GM19035 (cell line): ENCODE measurements around the gene DENND1B.
"Not testable (repeated sequence)": the region's sequence is repeated elsewhere in the genome, so short reads cannot be mapped to it uniquely, and the experiment has no call there.

Experiments
- ATAC-seq: cut with Tn5 transposase; IDR thresholded peaks from one replicate; pipeline ENCODE4 v1.9.1; 2021; ENCODE audit not compliant: unreplicated experiment

The DENND1B gene

DNA sequence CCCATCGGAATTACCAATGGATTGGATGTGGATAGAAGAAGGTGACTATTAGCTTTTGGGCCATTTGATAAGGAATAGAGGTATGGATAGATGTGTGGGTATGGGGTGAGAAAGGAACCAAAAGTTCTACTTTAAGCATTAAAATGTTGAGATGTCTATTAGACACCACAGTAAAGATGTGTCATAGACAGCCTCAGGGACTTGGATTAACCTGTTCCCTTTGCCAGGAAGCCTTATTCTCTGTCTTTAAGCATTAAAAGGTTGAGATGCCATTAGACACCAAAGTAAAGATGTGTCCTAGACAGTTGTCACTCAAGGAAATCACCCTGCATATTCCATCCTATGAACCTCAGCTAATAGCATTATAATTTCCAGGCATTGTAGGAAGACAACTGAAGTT lies 11.0 kb upstream of the DENND1B start:
- no peak for ATAC-seq

DNA sequence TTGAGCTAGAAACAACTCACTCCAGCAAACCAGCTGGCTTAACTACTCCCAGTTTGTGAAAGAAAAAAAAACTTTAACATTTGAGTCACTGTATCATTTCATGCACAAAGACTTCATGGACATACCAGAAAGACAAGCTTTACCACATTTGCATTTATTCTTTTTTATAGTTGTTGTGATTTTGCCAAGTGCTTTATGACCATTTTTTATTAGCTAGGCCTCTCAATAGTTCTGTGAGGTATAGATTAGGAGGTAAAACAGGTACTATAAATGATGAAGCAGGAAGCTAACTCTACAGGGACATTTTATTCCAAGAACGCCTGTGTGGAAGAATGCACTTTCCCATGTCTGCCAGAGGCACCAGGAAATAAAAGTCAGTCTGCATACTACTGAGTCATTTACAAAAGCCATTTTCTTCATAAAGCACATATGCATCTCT lies 8.2 kb upstream of the DENND1B start:
- ATAC-seq: no peak

DNA sequence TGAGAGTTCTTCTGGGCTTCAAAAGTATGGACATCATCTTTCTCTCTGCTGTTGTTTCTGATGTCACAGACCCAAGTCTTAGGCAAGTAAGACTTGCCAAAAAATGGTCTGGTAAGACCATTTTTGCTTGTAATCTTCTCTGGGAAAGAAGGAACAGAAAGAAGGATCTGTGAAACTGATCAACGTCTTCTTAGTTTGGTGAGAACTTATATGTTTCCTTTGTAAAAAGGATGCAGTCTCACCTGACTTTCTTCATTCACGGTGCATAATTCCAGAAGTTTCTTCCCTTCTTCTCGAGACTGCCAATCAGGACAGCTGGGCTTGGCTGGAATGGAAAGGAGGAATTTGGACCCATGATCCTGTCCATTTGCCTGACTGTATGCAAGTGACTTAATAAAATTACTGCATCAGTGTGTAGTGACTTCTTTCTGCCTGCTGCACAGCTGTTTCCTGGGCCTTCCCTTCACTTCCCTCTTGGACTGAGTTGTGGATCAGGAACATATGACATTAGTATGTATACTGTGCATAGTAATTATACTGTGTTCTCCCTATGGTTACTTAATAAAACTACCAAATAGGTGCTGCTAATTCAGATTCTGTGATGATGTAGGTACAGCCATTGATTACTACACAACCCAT lies 7.6 kb upstream of the DENND1B start:
- ATAC-seq: no peak

DNA sequence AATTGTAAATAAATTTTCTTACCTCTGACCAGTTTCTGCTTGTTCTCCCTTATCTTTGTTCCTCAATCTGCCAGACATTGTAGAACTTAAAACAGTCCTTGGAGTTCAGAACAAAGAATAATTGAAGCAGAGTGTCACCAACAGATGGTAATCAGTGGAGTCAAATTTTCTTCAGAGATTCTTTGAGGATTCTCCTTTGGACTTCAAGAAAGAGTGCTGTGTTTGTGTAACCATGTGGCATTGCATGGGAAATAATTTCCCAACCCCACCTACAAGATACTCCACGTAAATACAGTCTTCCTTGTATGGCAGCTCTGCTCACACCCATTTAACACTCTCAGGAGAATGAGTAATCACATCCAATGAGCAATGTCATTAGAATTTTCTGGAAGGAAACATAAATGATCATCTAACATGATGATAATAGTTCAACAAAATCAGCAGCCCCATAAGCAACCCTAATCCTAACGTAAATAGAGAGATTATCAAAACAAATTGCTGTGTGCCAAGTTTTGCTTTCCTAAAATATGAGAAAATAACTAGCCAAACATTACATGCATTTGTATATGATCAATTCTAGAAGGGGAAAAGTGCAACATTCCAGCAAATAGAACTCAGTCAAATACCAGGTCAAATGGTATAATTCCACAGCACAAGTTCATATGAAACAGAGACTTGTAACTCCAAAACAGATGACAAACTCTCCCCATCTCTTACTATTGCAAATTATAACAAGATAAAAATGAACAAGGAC lies 6.9 kb upstream of the DENND1B start:
- ATAC-seq: no peak

DNA sequence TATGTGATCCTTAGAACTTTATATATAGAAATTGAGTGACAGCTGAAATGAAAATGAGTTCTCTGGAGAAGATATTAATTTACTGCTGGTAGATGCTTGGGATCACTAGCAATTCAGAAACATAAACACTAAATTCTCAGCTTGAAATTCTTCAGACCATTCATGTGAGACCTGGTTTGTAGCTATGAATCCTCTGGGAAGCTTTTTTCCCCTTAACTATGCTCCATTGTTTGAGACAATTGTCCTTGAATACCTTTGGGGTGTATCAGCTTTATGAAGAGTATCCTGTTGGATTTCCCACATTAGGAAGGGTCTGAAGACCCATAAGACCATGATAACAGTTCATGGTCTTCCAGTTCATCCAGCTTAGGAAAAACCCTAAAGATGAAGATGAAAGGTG lies 4.6 kb upstream of the DENND1B start:
- ATAC-seq: no peak

DNA sequence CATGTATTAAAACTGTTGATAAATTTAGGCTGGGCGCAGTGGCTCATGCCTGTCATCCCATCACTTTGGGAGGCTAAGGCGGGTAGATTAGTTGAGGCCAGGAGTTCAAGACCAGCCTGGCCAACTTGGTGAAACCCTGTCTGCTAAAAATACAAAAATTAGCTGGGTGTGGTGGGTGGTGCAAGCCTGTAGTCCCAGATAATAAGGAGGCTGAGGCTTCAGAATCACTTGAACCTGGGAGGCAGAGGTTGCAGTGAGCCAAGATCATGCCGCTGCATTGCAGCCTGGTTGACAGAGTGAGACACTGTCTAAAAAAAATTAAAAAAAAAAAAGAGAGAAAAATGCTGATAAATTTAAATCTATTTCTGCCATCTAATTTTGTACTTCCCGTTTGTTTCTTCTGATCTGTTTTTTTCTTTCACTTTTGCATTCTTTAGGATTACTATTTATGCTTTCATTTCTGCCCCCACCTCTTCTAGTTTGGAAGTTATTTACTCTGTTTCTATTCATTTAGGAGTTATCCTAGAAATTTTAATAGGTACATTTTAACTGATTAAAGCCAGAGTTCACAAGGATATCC lies 3.2 kb upstream of the DENND1B start:
- ATAC-seq: no peak

DNA sequence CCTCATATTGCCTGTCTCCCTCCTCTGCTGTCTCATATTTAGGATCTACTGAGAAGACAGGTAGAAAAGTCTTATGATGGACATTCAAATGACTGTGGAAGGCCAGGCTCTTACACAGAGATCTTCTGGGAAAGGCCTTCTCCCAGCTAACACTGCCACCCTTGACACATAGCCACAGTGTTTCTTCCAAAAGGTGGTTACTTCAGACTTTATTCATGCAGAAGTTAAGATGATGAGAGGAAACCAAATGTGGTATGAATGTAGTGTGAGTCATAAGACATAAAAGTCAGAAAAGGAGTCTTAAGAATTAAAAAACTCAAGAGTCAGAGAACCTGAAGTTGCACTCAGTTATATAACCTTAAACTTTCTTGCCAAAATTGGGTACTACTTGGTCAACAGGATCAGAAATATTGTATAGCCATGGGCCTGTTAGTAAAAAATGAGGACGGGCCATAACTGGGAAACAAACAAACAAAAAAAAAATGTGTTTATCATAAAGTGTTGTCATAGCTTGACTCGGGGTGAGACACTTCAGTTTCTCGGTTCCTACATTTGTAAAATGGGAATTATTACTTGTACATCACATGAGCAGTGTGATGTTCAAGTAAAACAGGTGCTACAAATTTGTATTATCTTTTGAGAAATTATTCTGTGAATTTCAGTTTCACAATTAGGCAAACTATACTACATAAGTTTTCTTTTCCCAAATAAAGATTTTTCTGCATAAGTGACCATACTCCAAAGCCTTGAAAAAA lies 1.2 kb upstream of the DENND1B start:
- peak; percentile 30 for ATAC-seq

DNA sequence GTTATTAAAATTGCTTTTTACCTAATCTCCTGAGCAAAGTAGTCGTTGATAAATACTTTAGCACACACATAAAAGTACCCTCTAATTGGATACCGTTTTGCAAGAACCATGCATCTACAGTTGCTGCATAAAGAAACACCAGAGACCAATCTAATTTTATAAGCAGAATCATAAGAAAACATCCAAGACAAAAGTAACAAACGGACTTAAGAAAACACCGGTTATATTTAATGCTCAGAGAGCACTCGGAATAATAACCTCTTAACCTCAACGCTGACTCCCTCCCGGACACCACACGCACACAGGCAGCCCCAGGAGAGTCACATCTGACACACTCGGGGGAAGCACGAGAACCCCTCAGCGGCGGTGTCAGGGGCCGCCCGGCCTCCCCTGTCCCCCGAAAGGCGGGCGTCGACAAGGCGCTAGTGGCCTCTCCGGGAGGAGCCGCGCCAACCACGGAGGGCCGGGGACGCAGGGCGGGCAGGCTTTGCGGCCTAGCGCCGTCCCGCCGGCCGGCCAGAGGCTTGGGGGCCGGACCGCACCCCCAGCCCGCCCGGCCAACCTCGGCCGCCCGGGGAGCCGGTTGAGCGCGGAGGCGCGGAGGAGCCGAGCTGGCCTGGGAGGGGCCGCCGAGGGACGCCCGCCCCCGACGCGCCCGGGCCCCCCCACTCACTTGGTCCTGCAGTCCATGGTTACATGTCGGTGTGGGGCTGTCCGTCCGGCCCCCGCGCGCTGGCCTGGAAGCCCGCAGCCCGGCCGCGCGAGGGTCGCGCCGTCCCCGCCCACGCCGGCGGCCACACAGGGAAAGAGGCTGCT lies 606 bp downstream of the DENND1B start:
- ATAC-seq: peak; percentile 34

DNA sequence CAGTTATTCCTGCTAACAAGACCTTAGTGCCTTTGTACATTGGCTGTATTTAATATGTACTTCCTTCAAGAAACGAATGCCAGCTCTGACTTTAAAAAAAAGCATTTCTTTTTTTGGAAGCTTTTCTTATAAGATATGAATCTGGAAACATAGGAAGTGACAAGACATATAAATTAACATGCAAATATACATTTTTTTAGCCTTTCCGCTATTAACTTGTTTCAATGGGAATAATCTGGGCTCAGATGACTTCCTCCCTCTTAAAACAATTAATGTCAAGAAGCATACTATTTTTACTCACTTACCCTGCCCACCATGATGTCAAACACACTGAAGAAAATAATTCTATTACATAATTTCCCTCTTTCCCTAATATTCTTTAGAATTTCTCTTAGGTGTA lies 1.4 kb downstream of the DENND1B start:
- ATAC-seq: no peak

DNA sequence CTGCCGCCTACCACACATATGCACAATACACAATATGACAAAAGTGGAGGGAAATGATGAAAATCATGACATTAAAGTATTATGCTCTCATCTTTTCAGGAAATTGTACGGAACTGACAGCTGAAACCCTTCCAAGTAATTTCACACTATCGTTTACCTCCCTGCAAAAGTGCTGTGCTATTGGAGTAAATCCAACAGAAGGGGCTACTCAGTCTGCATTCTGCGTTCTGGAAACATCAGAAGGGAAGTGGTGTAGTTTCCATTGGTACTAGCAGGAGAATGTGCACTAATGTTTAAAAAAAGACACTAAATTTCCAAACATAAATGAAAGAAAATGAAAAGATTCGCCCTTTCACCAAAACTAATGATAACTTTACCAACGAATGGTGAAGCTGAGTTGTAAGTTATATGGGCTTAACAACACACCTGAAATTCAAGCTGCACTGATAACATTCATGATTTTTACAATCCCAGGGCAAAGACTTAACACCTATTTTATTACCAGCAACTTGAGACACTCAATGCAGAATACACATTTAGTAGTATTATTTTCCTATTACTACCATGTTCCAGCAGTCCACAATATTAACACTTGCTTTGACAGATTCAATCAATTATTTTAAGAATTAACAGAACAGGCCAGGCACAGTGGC lies 3.2 kb downstream of the DENND1B start:
- no peak for ATAC-seq

DNA sequence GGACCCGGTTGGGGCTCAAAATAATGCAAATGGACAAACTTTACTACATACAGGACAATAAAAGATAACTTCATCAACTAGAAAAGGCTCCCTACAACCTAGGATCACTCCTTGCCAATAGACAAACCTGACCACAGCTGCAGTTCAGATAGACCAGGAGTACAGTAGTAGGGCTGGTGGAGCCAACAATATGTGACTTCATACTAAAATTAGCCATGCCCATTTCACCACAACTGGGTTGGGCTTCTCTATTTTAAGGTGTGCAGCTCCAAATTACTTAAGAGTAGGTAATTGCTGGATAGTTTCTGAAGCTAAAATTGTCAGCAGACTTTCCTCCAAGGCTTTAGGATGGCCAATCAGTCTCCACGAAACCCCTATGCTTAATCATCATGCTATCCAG lies 3.9 kb downstream of the DENND1B start:
- ATAC-seq: no peak

DNA sequence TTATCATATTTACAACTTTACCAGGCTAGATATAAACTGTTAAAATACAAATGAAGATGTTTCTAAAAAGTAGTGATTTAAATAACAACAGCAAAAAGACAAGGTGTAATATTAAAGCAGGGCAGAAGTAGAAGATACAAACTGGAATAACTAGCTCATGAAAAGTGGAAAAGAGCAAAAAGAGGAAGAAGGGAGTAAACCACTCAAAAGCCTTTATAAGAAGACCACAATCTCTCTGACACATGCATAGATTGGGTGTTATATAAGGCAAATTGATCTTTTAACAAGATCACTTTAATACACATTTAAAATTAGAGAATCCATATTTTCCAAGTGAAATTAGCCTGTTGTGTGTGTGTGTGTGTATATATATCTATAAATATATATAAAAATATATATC lies 5.0 kb downstream of the DENND1B start:
- ATAC-seq: no peak

DNA sequence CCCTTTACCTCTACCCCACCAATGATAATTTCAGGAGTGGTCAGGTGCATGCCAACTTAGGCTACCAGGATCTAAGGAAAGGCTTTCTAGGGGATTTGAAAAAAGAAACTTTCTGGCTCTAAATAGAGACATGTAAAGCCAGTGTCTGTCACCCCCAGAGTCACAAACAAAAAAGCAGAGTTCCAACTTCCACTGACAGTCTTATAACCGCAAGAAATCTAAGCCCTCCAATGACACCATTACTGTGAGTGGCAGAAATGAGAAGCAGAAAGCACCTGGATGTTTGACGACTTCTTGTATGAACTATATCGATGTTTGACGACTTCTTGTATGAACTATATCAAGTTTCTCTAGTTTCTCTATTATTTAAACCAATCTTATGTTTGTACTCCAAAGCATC lies 6.0 kb downstream of the DENND1B start:
- ATAC-seq: no peak

DNA sequence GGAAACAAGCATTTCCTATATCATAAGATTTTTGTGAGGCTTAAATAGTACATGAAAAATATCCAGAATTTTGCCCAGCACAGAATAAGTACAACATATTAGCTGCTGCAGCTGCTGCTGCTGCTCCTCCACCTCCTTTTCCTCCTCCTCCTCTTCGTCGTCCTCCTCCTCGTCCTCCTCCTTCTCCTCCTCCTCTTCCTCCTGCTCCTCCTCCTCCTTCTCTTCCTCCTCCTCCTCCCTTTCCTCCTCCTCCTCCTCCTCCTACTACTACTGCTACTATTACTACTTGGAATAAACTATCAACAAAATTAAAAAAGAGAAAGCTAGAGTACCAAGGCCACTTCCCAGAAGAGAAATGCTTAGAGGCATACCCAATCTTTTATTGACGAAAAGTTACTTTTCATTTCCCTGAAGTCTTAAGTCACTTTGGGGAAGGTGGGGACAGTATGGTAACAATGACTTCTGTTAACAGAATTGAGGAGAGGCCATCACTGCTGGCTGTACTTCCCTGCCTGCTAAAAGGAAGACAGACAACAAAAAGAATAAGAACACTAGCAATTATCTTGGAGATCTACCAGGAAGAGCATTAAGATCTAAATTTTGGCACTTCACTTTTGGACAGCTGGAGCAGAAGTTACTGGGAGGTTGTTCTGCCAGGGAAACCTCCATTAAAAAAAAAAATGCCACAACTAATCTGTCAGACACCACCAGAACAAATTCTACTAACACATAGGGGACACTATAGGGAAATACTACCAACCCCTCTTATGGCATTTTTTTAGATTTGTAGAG lies 7.1 kb downstream of the DENND1B start:
- no peak for ATAC-seq

DNA sequence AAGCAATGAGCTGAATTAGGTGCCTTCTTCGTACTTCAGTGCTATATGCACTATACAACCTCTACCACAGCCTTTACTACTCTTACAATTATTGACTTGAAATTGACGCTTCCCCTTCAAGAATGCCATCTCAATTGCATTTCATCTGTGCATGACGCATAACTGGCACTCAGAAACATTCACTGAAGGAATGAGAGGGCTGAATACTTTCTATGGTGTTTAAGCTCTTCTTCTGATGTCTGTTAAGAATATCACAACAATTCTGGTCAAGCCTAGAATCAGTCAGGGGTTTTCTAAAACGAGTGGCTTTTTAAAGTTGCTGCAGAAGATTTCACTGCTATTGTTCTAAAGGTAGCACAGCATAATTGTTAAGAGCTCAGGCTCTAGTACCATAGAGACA lies 11.5 kb downstream of the DENND1B start:
- no peak for ATAC-seq

DNA sequence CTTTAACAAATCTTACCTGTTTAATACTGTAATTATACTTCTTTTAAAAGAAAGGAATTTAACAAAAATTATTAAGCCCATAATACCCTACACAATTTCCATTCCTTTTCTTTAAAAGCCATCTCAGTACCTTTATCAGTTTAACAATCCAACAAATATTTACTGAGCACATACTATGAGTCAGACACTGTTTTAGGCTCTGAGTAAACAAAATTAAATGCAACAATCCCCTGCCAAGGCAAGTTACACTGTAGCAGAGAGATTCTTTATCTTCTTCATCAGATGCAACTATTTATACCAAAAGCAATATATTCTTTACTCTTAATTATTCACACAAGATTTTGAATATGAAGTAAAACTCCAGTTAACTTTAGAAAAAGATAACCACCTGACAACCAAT lies 12.0 kb downstream of the DENND1B start:
- ATAC-seq: no peak

DNA sequence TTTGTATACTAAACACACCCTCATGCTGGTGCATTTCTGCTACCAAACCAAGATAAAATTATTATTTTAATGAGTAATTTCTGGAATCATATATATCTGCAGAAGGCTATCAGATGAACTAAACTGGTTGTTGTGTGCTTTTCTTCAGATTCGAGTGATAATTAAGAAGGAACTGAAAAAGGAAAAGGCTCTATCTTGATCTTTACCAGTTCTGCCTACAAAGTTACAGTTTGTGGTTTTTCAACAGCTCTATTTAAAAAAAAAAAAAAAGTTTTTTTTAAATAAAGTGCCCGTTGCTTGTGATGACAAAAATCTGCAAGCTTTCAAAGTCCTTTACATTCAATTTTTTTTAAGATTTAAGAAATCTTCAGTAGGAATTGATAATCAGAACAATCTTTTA lies 13.6 kb downstream of the DENND1B start:
- ATAC-seq: peak; percentile 81

DNA sequence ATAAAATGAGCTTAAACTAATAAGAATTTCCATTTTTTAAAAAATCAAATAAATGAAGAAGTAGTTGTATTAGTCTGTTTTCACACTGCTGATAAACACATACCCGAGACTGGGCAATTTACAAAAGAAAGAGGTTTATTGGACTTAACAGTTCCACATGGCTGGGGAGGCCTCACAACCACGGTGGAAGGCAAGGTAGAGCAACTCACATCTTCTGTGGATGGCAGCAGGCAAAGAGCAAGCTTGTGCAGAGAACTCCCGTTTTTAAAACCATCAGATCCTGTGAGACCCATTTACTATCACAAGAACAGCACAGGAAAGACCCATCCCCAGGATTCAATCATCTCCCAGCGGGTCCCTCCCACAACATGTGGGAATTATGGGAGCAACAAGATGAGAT lies 19.7 kb downstream of the DENND1B start:
- not testable (repeated sequence) for ATAC-seq

DNA sequence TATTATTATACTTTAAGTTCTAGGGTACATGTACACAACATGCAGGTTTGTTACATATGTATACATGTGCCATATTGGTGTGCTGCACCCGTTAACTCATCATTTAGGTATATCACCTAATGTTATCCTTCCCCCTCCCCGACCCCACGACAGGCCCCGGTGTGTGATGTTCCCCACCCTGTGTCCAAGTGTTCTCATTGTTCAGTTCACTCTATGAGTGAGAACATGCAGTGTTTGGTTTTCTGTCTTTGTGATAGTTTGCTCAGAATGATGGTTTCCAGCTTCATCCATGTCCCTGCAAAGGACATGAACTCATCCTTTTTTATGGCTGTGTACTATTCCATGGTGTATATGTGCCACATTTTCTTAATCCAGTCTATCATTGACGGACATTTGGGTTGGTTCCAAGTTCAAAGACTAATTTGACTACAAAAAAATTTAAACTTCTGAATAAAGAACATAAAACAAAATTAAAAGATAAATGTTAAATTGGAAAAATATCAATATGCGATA lies 22.6 kb downstream of the DENND1B start:
- ATAC-seq: not testable (repeated sequence)
